C4-2B (cell line): ENCODE measurements around the gene PPA2.

Experiments
- CTCF ChIP-seq: fragments of 450-650 bp; conservative IDR thresholded peaks from 2 replicates; pipeline ENCODE4 v1.5.1; 2017; ENCODE audit warnings: mild to moderate bottlenecking
- ZFX ChIP-seq: fragments of 450-650 bp; IDR thresholded peaks from 2 replicates; pipeline ENCODE4 v1.6.1; 2017

GRCh38 chr4:105434940-105435339 is 38.9 kb downstream of the PPA2 start:
- TF ChIP-seq CTCF, result no peak
- no peak for TF ChIP-seq ZFX
